Hepatocyte (in vitro differentiated cells): Measurements from ENCODE around the gene LY86. TPM values are rescaled to one million over a fixed set of nuclear protein-coding genes. Genes with fewer than 3 reads are reported as not detected.

Experiments used
- DNase-seq: peaks from one replicate; pipeline ENCODE4 v3.0.0-alpha.2; 2016; ENCODE audit warnings: low spot score
- H2AFZ ChIP-seq: fragments of 200-600 bp; sonication (generic); 2 replicates; pipeline ENCODE4 v1.6.0; 2016; ENCODE audit warnings: antibody characterized with exemption, mild to moderate bottlenecking
- H3K27ac ChIP-seq: fragments of 200-600 bp; sonication (generic); 2 replicates; pipeline ENCODE4 v1.5.1; 2016; ENCODE audit warnings: mild to moderate bottlenecking
- H3K27me3 ChIP-seq: fragments of 200-600 bp; sonication (generic); 2 replicates; pipeline ENCODE4 v1.6.1; 2016
- H3K36me3 ChIP-seq: fragments of 200-600 bp; sonication (generic); replicated peaks from 2 replicates; pipeline ENCODE4 v1.5.1; 2016; ENCODE audit warnings: low read depth; ENCODE audit not compliant: insufficient read depth
- H3K4me1 ChIP-seq: fragments of 200-600 bp; sonication (generic); 2 replicates; pipeline ENCODE4 v1.5.1; 2016; ENCODE audit warnings: mild to moderate bottlenecking, moderate library complexity; ENCODE audit not compliant: insufficient read depth
- H3K4me2 ChIP-seq: fragments of 200-600 bp; sonication (generic); 2 replicates; pipeline ENCODE4 v1.6.0; 2016
- H3K4me3 ChIP-seq: fragments of 200-600 bp; sonication (generic); 2 replicates; pipeline ENCODE4 v1.5.1; 2016; ENCODE audit warnings: mild to moderate bottlenecking
- H3K79me2 ChIP-seq: fragments of 200-600 bp; sonication (generic); 2 replicates; pipeline ENCODE4 v1.6.0; 2017; ENCODE audit warnings: mild to moderate bottlenecking
- H3K9me2 ChIP-seq: fragments of 200-600 bp; sonication (generic); replicated peaks from 2 replicates; pipeline ENCODE4 v1.6.0; 2017; ENCODE audit warnings: mild to moderate bottlenecking; ENCODE audit not compliant: insufficient read depth
- H3K9me3 ChIP-seq: fragments of 200-600 bp; sonication (generic); 2 replicates; pipeline ENCODE4 v1.5.1; 2016; ENCODE audit warnings: low read depth, mild to moderate bottlenecking
- H4K20me1 ChIP-seq: fragments of 200-600 bp; sonication (generic); 2 replicates; pipeline ENCODE4 v1.6.0; 2016; ENCODE audit warnings: mild to moderate bottlenecking; ENCODE audit not compliant: insufficient read depth, poor library complexity, severe bottlenecking
- EZH2 ChIP-seq: fragments of 200-600 bp; sonication (generic); IDR thresholded peaks from 2 replicates; pipeline ENCODE4 v1.6.1; 2016; ENCODE audit warnings: antibody characterized with exemption, mild to moderate bottlenecking, borderline replicate concordance
- EZH2phosphoT487 ChIP-seq: fragments of 200-600 bp; sonication (generic); IDR thresholded peaks from one replicate; pipeline ENCODE4 v1.6.1; 2018; ENCODE audit warnings: antibody characterized with exemption, mild to moderate bottlenecking, low read depth, moderate library complexity; ENCODE audit not compliant: unreplicated experiment, severe bottlenecking
- WGBS: methylation state at CpG from one replicate; pipeline ENCODE4 v1.1.6; 2016; ENCODE audit warnings: low lambda C conversion rate; ENCODE audit errors: missing lambda C conversion rate; 5-methylcytosine and 5-hydroxymethylcytosine counted together
- polyA plus RNA-seq: library from polyadenylated mRNA; unstranded; fragments of >200 nt; fragmentation: Nextera tagmentation; extraction: Ambion mirVana; gene quantifications from 2 replicates; pipeline ENCODE4 v1.2.1, GENCODE V29; 2016
- total RNA-seq: library from RNA; depleted of rRNA; stranded (reverse); fragments of >200 nt; gene quantifications from 2 replicates; pipeline ENCODE4 v1.2.3, GENCODE V29; 2014
- TF ChIP-seq, protein P1 (sequence below): fragments of 200-600 bp; sonication (generic); IDR thresholded peaks from 2 replicates; pipeline ENCODE4 v1.5.1; 2016; ENCODE audit warnings: antibody characterized with exemption, mild to moderate bottlenecking; ENCODE audit not compliant: poor library complexity

LY86 gene
- total and polyA plus RNA-seq, 2 experiments from 2014 or later = 0.27 to 0.82 TPM

DNA sequence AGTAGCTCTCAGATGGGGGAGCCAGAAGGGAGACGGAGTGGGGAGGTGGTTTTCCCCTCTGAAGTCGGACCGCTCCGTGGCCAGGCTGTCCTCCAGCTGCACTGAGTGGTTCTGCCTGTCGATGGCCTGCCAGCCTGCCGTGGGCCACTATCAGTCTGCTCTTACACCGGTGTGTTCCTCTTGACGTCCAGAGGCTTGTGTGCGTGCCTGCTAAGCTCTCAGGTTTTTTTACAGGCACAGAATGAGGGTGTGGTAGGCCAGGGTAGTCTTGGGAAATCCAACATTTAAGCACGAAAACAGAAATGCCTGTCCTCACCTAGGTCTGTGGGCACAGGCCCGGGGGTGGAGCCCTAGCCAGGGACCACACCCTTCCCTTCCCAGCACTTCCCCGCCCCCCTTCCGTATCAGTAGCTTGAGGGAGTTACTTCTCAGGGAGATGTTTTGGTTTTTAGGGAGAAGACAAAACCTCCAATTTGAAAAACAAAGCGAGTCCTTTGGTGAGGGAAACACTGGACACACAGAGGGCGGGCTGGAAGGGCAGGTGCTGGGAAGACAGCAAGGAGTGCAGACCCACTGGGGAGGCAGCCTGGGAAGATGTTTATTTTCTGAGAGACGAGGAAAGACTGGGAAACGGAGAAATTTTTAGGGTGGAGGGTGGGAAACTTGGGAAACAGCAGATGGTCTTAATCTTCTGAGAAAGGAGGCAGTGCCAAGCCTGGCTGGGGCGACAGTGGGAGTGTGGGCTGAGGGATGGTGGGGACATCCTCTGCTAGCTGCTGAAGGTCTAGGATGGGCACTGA lies 106.5 kb downstream of the LY86 start:
- Histone ChIP-seq H3K9me2 (no peaks in the 10 kb centered on the region), H3K4me1 (peaks cover 9% of the 10 kb centered on the region), H3K27ac (peak overlapping the region; percentile 56), H3K27me3 (no peaks in the 10 kb centered on the region), H3K4me3 (no peak overlapping the region), H2AFZ (no peak overlapping the region), H3K79me2 (no peaks in the 10 kb centered on the region), H4K20me1 (no peaks in the 10 kb centered on the region), H3K36me3 (no peaks in the 10 kb centered on the region), H3K9me3 (no peaks in the 10 kb centered on the region), H3K4me2 (peak overlapping the region; percentile 4)
- peak; percentile 40 for DNase-seq
- TF ChIP-seq, protein P1, sequence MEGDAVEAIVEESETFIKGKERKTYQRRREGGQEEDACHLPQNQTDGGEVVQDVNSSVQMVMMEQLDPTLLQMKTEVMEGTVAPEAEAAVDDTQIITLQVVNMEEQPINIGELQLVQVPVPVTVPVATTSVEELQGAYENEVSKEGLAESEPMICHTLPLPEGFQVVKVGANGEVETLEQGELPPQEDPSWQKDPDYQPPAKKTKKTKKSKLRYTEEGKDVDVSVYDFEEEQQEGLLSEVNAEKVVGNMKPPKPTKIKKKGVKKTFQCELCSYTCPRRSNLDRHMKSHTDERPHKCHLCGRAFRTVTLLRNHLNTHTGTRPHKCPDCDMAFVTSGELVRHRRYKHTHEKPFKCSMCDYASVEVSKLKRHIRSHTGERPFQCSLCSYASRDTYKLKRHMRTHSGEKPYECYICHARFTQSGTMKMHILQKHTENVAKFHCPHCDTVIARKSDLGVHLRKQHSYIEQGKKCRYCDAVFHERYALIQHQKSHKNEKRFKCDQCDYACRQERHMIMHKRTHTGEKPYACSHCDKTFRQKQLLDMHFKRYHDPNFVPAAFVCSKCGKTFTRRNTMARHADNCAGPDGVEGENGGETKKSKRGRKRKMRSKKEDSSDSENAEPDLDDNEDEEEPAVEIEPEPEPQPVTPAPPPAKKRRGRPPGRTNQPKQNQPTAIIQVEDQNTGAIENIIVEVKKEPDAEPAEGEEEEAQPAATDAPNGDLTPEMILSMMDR = no peak
- no peak for TF ChIP-seq EZH2phosphoT487
- TF ChIP-seq EZH2 = no peak
- 55% methylated on average over 18 of the region's 18 CpGs for WGBS

- Histone ChIP-seq H3K9me2 (no peaks in the 10 kb centered on the region), H3K36me3 (no peaks in the 10 kb centered on the region), H2AFZ (no peak overlapping the region), H3K9me3 (no peaks in the 10 kb centered on the region), H3K27ac (peak overlapping the region; percentile 56), H3K4me1 (peaks cover 16% of the 10 kb centered on the region), H3K79me2 (no peaks in the 10 kb centered on the region), H3K27me3 (no peaks in the 10 kb centered on the region), H4K20me1 (no peaks in the 10 kb centered on the region), H3K4me2 (no peak overlapping the region), H3K4me3 (no peak overlapping the region)
- TF ChIP-seq, protein P1 = no peak
- TF ChIP-seq EZH2 (no peak), EZH2phosphoT487 (no peak)
- WGBS = 48% methylated on average over 6 of the region's 6 CpGs
- no peak for DNase-seq
These were observed 107.2 kb downstream of the LY86 start for GRCh38 chr6:6695625-6696276.

DNA sequence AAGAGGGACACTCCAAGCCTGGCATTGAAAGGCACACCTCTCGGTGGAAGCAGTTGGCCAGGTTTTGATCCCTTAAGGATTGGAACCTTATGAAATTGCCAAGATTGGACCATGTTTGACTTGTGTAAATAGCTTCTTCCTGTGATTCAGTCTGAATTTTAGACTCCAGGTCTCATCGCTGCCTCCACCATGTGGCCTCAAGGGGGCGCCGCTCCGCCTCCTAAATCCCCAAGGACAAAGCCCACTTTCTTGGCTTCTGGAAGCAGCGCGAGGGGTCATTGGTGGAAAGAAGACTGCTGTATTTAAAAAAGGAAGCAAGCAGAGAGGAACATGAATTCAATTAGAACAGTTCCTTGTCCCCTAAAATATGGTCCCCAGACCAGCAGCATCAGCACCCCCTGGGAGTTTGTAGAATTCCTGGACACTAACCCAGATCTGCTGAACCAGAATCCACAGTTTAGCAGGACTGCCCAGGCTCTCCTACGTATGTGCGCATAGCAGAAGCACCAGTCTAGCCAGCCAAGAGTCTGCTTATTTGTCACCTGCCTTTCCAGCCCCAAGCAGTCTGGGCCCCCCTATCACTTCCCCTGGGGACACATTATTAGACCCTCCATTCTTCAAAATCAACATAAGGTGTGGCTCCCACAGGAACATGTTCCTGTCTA lies 108.5 kb downstream of the LY86 start:
- Histone ChIP-seq H3K4me1 (peaks cover 18% of the 10 kb centered on the region), H3K79me2 (no peaks in the 10 kb centered on the region), H3K4me3 (no peak overlapping the region), H2AFZ (no peak overlapping the region), H3K27me3 (no peaks in the 10 kb centered on the region), H3K27ac (peak overlapping the region; percentile 60), H3K9me3 (no peaks in the 10 kb centered on the region), H3K9me2 (no peaks in the 10 kb centered on the region), H4K20me1 (no peaks in the 10 kb centered on the region), H3K4me2 (no peak overlapping the region), H3K36me3 (no peaks in the 10 kb centered on the region)
- peak; percentile 81 for DNase-seq
- 39% methylated on average over 9 of the region's 9 CpGs for WGBS
- TF ChIP-seq, protein P1 = peak; percentile 73
- TF ChIP-seq EZH2 = no peak
- no peak for TF ChIP-seq EZH2phosphoT487
